ENCODE results near the gene SMYD4.

DNA sequence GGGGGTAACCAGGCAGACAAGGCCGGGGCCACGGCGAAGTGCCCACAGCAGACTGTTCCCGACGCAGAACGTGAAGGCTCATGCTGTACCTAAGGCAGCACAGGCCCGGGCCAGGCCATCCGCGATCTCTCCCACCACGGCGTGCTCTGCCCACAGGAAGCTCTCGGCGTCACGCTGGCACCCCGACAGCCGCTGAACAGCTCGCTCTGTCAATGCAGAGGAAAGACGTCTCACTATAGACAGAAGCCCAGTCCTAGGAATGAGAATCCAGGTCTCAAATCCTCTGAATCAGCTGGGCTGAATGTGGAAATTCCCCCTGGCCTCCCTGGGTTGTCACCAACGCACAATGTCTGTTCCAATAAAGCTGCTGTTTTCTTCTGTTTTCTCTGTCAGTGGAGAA is 46.4 kb downstream of the SMYD4 start:
- TF ChIP-seq EZH2phosphoT487 (IDR thresholded peaks at IDR 0.05; ENCODE audit: low read depth, severe bottlenecking, unreplicated experiment) (no peak), CTCF (IDR thresholded peaks at IDR 0.05; ENCODE audit: poor library complexity) (no peak), EZH2 (IDR thresholded peaks at IDR 0.05; ENCODE audit: borderline replicate concordance) (no peak)

Data from hepatocyte (in vitro differentiated cells).